ENCODE data around the gene LYL1. TPM values are rescaled to one million over a fixed set of nuclear protein-coding genes. Genes with fewer than 3 reads are reported as not detected.

LYL1 gene
- total and polyA plus RNA-seq, 9 of the 15 experiments (the other 6 are each of a cell fraction or from before 2014, with no cell fraction given): 1.3 to 266 (median 34.0) TPM

DNA sequence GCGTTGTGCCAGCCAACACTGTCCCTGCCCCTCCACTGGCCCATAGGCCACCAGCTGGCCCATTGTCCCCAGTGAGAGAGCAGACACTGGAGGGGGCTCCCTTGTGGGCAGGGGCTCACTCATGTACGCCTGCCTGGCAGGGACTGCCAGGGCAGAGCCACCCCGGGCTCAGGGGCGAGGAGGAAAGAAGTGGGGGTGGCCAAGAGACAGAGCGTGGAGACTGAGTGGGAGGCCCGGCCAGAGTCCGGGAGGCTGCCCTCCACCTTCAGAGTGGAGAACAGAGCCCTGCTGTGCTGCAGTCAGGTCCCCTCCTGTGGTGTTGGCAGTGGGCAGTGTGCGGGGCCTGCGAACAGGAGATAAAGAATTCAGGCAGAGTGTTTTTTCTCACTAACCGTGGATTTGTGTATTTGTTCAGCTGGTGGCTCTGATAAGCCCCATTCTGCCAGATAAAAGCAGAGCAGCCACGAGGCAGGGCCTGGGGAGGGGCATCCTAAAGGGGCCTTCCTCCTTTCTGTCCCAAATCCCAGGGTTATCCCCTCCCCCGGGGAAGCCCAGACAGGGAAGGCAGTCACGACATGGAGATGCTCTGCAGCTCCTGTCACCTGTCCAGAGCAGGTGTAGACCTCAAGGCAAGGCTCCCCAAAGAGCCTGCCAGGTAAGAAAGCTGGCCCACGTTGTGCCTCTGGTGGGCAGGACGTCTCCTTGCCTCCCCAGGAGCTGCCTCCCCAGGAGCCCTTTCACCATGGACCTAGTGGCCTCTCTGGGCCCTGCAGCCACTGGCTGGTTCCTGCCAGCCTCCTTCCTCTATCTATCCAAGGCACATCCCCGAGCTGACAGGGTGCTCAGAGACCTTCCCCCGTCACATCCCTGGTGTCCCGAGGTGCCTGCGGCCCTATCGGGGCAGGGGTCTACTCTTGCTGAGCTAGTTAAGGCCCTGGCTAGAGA lies 33.0 kb downstream of the LYL1 start:
- peak; percentile 86 for ATAC-seq
- TF ChIP-seq, protein P1, sequence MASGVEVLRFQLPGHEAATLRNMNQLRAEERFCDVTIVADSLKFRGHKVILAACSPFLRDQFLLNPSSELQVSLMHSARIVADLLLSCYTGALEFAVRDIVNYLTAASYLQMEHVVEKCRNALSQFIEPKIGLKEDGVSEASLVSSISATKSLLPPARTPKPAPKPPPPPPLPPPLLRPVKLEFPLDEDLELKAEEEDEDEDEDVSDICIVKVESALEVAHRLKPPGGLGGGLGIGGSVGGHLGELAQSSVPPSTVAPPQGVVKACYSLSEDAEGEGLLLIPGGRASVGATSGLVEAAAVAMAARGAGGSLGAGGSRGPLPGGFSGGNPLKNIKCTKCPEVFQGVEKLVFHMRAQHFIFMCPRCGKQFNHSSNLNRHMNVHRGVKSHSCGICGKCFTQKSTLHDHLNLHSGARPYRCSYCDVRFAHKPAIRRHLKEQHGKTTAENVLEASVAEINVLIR (CRISPR knock-in tag; IDR thresholded peaks at IDR 0.05): 0 out of 2 replicates have a peak, but pooled peaks have one; percentile 17
- TF ChIP-seq XRCC5 (IDR thresholded peaks at IDR 0.05; ENCODE audit: low read depth, low read length): 0 out of 2 replicates have a peak, but pooled peaks have one; percentile 38
- peak; percentile 82 for TF ChIP-seq ZNF311 (CRISPR knock-in tag; IDR thresholded peaks at IDR 0.05)
- TF ChIP-seq SNIP1 (IDR thresholded peaks at IDR 0.05; ENCODE audit: low read depth): no peak
- TF ChIP-seq ZNF41 (CRISPR knock-in tag; conservative IDR thresholded peaks at IDR 0.05): 0 out of 2 replicates have a peak, but pooled peaks have one; percentile 22
- TF ChIP-seq, protein P2, sequence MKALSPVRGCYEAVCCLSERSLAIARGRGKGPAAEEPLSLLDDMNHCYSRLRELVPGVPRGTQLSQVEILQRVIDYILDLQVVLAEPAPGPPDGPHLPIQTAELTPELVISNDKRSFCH (CRISPR knock-in tag; IDR thresholded peaks at IDR 0.05): no peak
- TF ChIP-seq, protein P2 (tag; IDR thresholded peaks at IDR 0.05): peak; percentile 78; the same call in 1 of the 2 replicates
- no peak for TF ChIP-seq PRPF4 (IDR thresholded peaks at IDR 0.05; ENCODE audit: insufficient read depth, low read depth, low read length, poor library complexity, severe bottlenecking)
- TF ChIP-seq OTX1 (CRISPR knock-in tag; IDR thresholded peaks at IDR 0.05): no peak
- TF ChIP-seq, protein P3, sequence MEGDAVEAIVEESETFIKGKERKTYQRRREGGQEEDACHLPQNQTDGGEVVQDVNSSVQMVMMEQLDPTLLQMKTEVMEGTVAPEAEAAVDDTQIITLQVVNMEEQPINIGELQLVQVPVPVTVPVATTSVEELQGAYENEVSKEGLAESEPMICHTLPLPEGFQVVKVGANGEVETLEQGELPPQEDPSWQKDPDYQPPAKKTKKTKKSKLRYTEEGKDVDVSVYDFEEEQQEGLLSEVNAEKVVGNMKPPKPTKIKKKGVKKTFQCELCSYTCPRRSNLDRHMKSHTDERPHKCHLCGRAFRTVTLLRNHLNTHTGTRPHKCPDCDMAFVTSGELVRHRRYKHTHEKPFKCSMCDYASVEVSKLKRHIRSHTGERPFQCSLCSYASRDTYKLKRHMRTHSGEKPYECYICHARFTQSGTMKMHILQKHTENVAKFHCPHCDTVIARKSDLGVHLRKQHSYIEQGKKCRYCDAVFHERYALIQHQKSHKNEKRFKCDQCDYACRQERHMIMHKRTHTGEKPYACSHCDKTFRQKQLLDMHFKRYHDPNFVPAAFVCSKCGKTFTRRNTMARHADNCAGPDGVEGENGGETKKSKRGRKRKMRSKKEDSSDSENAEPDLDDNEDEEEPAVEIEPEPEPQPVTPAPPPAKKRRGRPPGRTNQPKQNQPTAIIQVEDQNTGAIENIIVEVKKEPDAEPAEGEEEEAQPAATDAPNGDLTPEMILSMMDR (IDR thresholded peaks at IDR 0.05 in 2 of 3, conservative IDR thresholded peaks at IDR 0.05 in 1 of 3; ENCODE audit: insufficient read depth in 2 of 3, low read depth in 1 of 3, low read length in 3 of 3): peak in 2 of 3 experiments; percentile 19 to 48; a peak in 3 of 6 replicates
- TF ChIP-seq BCOR (IDR thresholded peaks at IDR 0.05): peak; percentile 93
- peak; percentile 71 for TF ChIP-seq SPI1 (IDR thresholded peaks at IDR 0.05; ENCODE audit: borderline replicate concordance, low read depth, low read length)

More for the DNA sequence above, 33.0 kb downstream of the LYL1 start:
- peaks cover 43 to 84% of the 10 kb centered on the region in 2 experiments for H3K4me1 ChIP-seq (replicated peaks in 1 of 2; ENCODE audit: control insufficient read depth in 2 of 2, insufficient read depth in 2 of 2, low read length in 2 of 2)
- no peak overlapping the region for H3K4me3 ChIP-seq
- peak; percentile 99 for FAIRE-seq
- ChIA-PET POLR2A (interaction anchor here (0.8 to 3.4 kb wide), 9 partner anchors 8 to 84 kb away, joined by 3 to 20 read pairs (median 5); no protein-coding TSS in a partner anchor), CTCF (ENCODE audit: low intra/inter-chr PET ratio) (interaction anchor here (0.5 kb wide), 1 partner anchor 207 kb away, joined by 3 read pairs; no protein-coding TSS in a partner anchor)
- H3K36me3 ChIP-seq (ENCODE audit: control insufficient read depth, insufficient read depth, low read length): peaks cover 13% of the 10 kb centered on the region; the same call in 1 of the 3 replicates
- peaks cover 5% of the 10 kb centered on the region for H3K9me1 ChIP-seq (ENCODE audit: control insufficient read depth, insufficient read depth, low read length)
- BruUV-seq (replicated peaks): no TSS peak
- peak overlapping the region; percentile 59 for H3K4me2 ChIP-seq (ENCODE audit: insufficient read depth, low read length)
- peak overlapping the region; percentile 63 for H3K27ac ChIP-seq (ENCODE audit: extremely low read depth, low read depth, low read length)
- WGBS (ENCODE audit: insufficient coverage, low coverage, missing lambda C conversion rate): 9% methylated on average over 18 of the region's 20 CpGs
- H3K9me3 ChIP-seq (replicated peaks; ENCODE audit: control insufficient read depth, insufficient read depth, low read depth, low read length): no peaks in the 10 kb centered on the region
- no peaks in the 10 kb centered on the region for H3K27me3 ChIP-seq (ENCODE audit: control insufficient read depth in 2 of 2, insufficient read depth in 2 of 2, low read length in 2 of 2)
- intact Hi-C loops (cut with micrococcal nuclease): no loop called here
- no peaks in the 10 kb centered on the region for H4K20me1 ChIP-seq (replicated peaks; ENCODE audit: control insufficient read depth, insufficient read depth, low read length)
- in situ Hi-C loops (cut with MboI): no loop called here
- 0 out of 2 replicates have a peak overlapping the region, but pooled peaks have one; percentile 0 for H2AFZ ChIP-seq (ENCODE audit: low read depth, low read length)
- peaks cover 23% of the 10 kb centered on the region; the same call in 2 of the 3 replicates for H3K79me2 ChIP-seq (ENCODE audit: control insufficient read depth, insufficient read depth, low read length)
- peak; percentile 91 to 94 (median 92) for DNase-seq (ENCODE audit: extremely low read depth in 1 of 4, low spot score in 3 of 4)
- peak overlapping the region; percentile 48 to 89; a peak in 3 of 4 replicates for H3K9ac ChIP-seq (ENCODE audit: insufficient read depth in 1 of 2, low read depth in 2 of 2, low read length in 2 of 2)

Measured in K562 (cell line).